Right lobe of liver (tissue), 6 donors: ENCODE measurements around the gene TMEM51. TPM values are rescaled to one million over a fixed set of nuclear protein-coding genes. Genes with fewer than 3 reads are reported as not detected.

ENCODE experiments used
- ATAC-seq, 4 donors: fragments of 200-7000 bp; cut with Tn5 transposase; one replicate each; pipeline ENCODE4 v1.9.1; 2020; ENCODE audit warnings: mild to moderate bottlenecking in 4 of 4, moderate library complexity in 4 of 4
- DNase-seq, 3 donors: peaks; one replicate each; pipeline ENCODE4 v3.0.0-alpha.2; 2020
- H3K27ac ChIP-seq, 3 donors: fragments of 200-600 bp; one replicate each; pipeline ENCODE4 v1.8.0; 2022
- H3K27me3 ChIP-seq, 2 donors: fragments of 200-600 bp; one replicate each; pipeline ENCODE4 v1.8.0; 2022
- H3K36me3 ChIP-seq, 4 donors: fragments of 200-600 bp; sonication (generic) in 1 of 4; one replicate each; pipeline versions ENCODE4 v1.5.1 to v1.8.0; 2017 to 2022; ENCODE audit warnings: control low read depth in 1 of 4
- H3K4me1 ChIP-seq, 4 donors: fragments of 200-600 bp; sonication (generic) in 1 of 4; one replicate each; pipeline versions ENCODE4 v1.5.1 to v1.8.0; 2017 to 2022; ENCODE audit warnings: control low read depth in 1 of 4
- H3K4me3 ChIP-seq, 3 donors: fragments of 200-600 bp; one replicate each; pipeline ENCODE4 v1.8.0; 2022
- H3K9me3 ChIP-seq, 4 donors: fragments of 200-600 bp; sonication (generic) in 1 of 4; one replicate each; pipeline versions ENCODE4 v1.5.1 to v1.8.0; 2017 to 2022; ENCODE audit warnings: control low read depth in 1 of 4
- POLR2A ChIP-seq: fragments of 450-650 bp; IDR thresholded peaks from one replicate; pipeline ENCODE4 v1.6.1; 2017; ENCODE audit warnings: antibody characterized with exemption, mild to moderate bottlenecking
- WGBS: methylation state at CpG from one replicate; pipeline ENCODE4 v1.1.6; 2018; ENCODE audit warnings: low coverage, low lambda C conversion rate; ENCODE audit not compliant: insufficient coverage; ENCODE audit errors: missing lambda C conversion rate; 5-methylcytosine and 5-hydroxymethylcytosine counted together
- intact Hi-C, 2 donors: fragments of 100-400 bp; cut with DNase I; formaldehyde crosslinking; loops; one replicate each; pipeline versions ENCODE4 v1.11.2 to v1.14.1; 2022
- total RNA-seq, 6 experiments: library from RNA; depleted of rRNA in 2 of 6; stranded (reverse); fragments of >200 nt in 2 of 6; fragmentation: NEBNext Ultra II Directional in 3 of 6; extraction: Animal tissue kit (Norgen Biotek cat#: 25700) in 3 of 6; gene quantifications; one replicate each; pipeline versions ENCODE4 v1.1.0 to v1.2.4, GENCODE V29; 2016 to 2023
- TF ChIP-seq, protein P1 (sequence below), 4 donors: fragments of 200-600 bp in 3 of 4; fragments of 450-650 bp in 1 of 4; IDR thresholded peaks; one replicate each; pipeline versions ENCODE4 v1.5.1 to v1.8.0; 2016 to 2022; ENCODE audit warnings: antibody characterized with exemption in 4 of 4, mild to moderate bottlenecking in 2 of 4
- donor health status: DM: no; HTN: yes; CAD: no.
- donor health status: DM: no; HTN: no; CAD: no.
- donor health status: DM: no; HTN: no; CAD: no.
- donor health status: DM: no; HTN: yes; CAD: no.
- donor health status: DM: no; HTN: yes; CAD: no.

The TMEM51 gene
- total RNA-seq, 6 experiments from 2014 or later = 1.3 to 5.4 (median 1.9) TPM

- WGBS = 50% methylated on average over 3 of the region's 6 CpGs
- intact Hi-C loops = no loop called here
- no peak overlapping the region for H3K4me3 ChIP-seq
- ATAC-seq (no peak), DNase-seq (no peak)
- TF ChIP-seq, protein P1, sequence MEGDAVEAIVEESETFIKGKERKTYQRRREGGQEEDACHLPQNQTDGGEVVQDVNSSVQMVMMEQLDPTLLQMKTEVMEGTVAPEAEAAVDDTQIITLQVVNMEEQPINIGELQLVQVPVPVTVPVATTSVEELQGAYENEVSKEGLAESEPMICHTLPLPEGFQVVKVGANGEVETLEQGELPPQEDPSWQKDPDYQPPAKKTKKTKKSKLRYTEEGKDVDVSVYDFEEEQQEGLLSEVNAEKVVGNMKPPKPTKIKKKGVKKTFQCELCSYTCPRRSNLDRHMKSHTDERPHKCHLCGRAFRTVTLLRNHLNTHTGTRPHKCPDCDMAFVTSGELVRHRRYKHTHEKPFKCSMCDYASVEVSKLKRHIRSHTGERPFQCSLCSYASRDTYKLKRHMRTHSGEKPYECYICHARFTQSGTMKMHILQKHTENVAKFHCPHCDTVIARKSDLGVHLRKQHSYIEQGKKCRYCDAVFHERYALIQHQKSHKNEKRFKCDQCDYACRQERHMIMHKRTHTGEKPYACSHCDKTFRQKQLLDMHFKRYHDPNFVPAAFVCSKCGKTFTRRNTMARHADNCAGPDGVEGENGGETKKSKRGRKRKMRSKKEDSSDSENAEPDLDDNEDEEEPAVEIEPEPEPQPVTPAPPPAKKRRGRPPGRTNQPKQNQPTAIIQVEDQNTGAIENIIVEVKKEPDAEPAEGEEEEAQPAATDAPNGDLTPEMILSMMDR (IDR thresholded peaks at IDR 0.05) = no peak
- TF ChIP-seq POLR2A = no peak
- peaks cover 0 to 6% (median 3%) of the 10 kb centered on the region in 4 donors for H3K4me1 ChIP-seq
- no peaks in the 10 kb centered on the region for H3K9me3 ChIP-seq
- H3K27ac ChIP-seq = no peak overlapping the region
- H3K36me3 ChIP-seq = no peaks in the 10 kb centered on the region
- H3K27me3 ChIP-seq = peaks cover 0 to 12% of the 10 kb centered on the region in 2 donors
Measured at GRCh38 chr1:15148004-15148403, 5.5 kb upstream of the TMEM51 start.

- intact Hi-C loops = no loop called here
- H3K9me3 ChIP-seq = no peaks in the 10 kb centered on the region
- TF ChIP-seq, protein P1 (IDR thresholded peaks at IDR 0.05) = no peak
- TF ChIP-seq POLR2A = no peak
- peaks cover 0 to 11% (median 3%) of the 10 kb centered on the region in 4 donors for H3K4me1 ChIP-seq
- DNase-seq (no peak), ATAC-seq (no peak)
- H3K27ac ChIP-seq = no peak overlapping the region
- WGBS = 78% methylated on average over 8 of the region's 9 CpGs
- H3K27me3 ChIP-seq = peaks cover 0 to 15% of the 10 kb centered on the region in 2 donors
- no peaks in the 10 kb centered on the region for H3K36me3 ChIP-seq
- H3K4me3 ChIP-seq = no peak overlapping the region
Measured at GRCh38 chr1:15148475-15148874, 5.1 kb upstream of the TMEM51 start.

DNA sequence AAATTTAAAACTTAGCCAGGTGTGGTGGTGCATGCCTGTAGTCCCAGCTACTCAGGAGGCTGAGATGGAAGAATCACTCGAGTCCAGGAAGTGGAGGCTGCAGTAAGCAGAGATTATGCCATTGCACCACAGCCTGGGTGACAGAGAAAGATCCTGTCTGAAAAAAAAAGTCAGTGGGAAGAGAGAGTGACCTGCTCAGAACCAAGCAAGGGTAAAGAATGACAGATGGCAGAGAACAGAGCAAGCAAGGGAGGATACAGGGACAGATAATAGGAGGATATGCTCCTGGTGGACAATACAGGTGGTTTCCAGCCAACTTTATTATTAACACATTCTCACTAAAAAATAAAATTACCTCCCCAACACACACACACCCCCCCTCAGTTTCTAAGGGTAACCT, 4.6 kb upstream of the TMEM51 start:
- Histone ChIP-seq H3K27ac (no peak overlapping the region), H3K4me3 (no peak overlapping the region), H3K36me3 (no peaks in the 10 kb centered on the region), H3K9me3 (no peaks in the 10 kb centered on the region), H3K27me3 (peaks cover 0 to 19% of the 10 kb centered on the region in 2 donors), H3K4me1 (peaks cover 0 to 15% (median 3%) of the 10 kb centered on the region in 4 donors)
- intact Hi-C loops = no loop called here
- WGBS = 0% methylated on average over 1 of the region's 1 CpG
- TF ChIP-seq POLR2A = no peak
- TF ChIP-seq, protein P1 (IDR thresholded peaks at IDR 0.05) = no peak
- no peak for ATAC-seq
- no peak for DNase-seq

GRCh38 chr1:15150376-15150775, 3.2 kb upstream of the TMEM51 start:
- ATAC-seq = no peak
- DNase-seq = no peak
- WGBS = 51% methylated on average over 3 of the region's 3 CpGs
- no peak for TF ChIP-seq POLR2A
- TF ChIP-seq, protein P1 (IDR thresholded peaks at IDR 0.05) = no peak
- Histone ChIP-seq H3K9me3 (no peaks in the 10 kb centered on the region), H3K4me1 (peaks cover 0 to 19% (median 3%) of the 10 kb centered on the region in 4 donors), H3K36me3 (no peaks in the 10 kb centered on the region), H3K4me3 (no peak overlapping the region), H3K27me3 (peaks cover 0 to 26% of the 10 kb centered on the region in 2 donors), H3K27ac (no peak overlapping the region)
- intact Hi-C loops = loop anchor here in 1 of 2 donors (10.0 kb wide), 1 partner anchor 124 kb away; no protein-coding TSS in a partner anchor
